Panc1 (cell line): ENCODE data around the gene AGBL3. TPM values are rescaled to one million over a fixed set of nuclear protein-coding genes. Genes with fewer than 3 reads are reported as not detected.

Experiments used
- ATAC-seq: fragments of 200-7000 bp; cut with Tn5 transposase; 2 replicates; pipeline ENCODE4 v1.9.1; 2020; ENCODE audit warnings: mild to moderate bottlenecking, moderate library complexity
- BruUV-seq: library from RNA; stranded (reverse); fragments of 400-500 nt; replicated peaks from 2 replicates; lab custom pipeline; 2021; lab: Mats Ljungman, UMichigan
- CTCF ChIA-PET: fragments of 300-600 bp; sonication (Branson Sonifier 250); formaldehyde crosslinking; loops from one replicate; lab custom pipeline; 2022; ENCODE audit warnings: antibody characterized with exemption; lab: Charles Lee
- POLR2A ChIA-PET: fragments of 300-600 bp; sonication (Branson Sonifier 250); formaldehyde crosslinking; loops from one replicate; lab custom pipeline; 2022; ENCODE audit warnings: antibody characterized with exemption; lab: Charles Lee
- DNase-seq: peaks from one replicate; pipeline ENCODE4 v3.0.0-alpha.2; 2010; ENCODE audit warnings: low read depth, low spot score
- H3K27ac ChIP-seq: 2 replicates; pipeline ENCODE4 v1.5.1; 2011; ENCODE audit warnings: mild to moderate bottlenecking, low read length, inconsistent platforms
- H3K27me3 ChIP-seq: fragments of 200-500 bp; sonication (Bioruptor generic); 2 replicates; pipeline ENCODE4 v1.6.0; 2014; ENCODE audit warnings: low read length, inconsistent platforms; ENCODE audit not compliant: control insufficient read depth, insufficient read depth
- H3K36me3 ChIP-seq: fragments of 200-500 bp; sonication (Bioruptor generic); 2 replicates; pipeline ENCODE4 v1.5.1; 2014; ENCODE audit warnings: inconsistent platforms, mild to moderate bottlenecking, low read length, moderate library complexity; ENCODE audit not compliant: control insufficient read depth, insufficient read depth
- H3K4me1 ChIP-seq: 2 replicates; pipeline ENCODE4 v1.5.1; 2011; ENCODE audit warnings: inconsistent platforms, mild to moderate bottlenecking, low read length, moderate library complexity; ENCODE audit not compliant: control insufficient read depth, insufficient read depth
- H3K4me3 ChIP-seq, 2 experiments: 2 replicates each; pipeline ENCODE4 v1.5.1; 2011 to 2012; ENCODE audit warnings: low read depth in 2 of 2, low read length in 2 of 2, mild to moderate bottlenecking in 2 of 2, inconsistent platforms in 1 of 2, moderate library complexity in 1 of 2
- H3K9me3 ChIP-seq: fragments of 200-500 bp; sonication (Bioruptor generic); 2 replicates; pipeline ENCODE4 v1.5.1; 2014; ENCODE audit warnings: low read depth, mild to moderate bottlenecking, inconsistent platforms, low read length, moderate library complexity; ENCODE audit not compliant: control insufficient read depth, insufficient read depth
- POLR2AphosphoS5 ChIP-seq: IDR thresholded peaks from 2 replicates; pipeline ENCODE4 v1.6.1; 2012; ENCODE audit warnings: mild to moderate bottlenecking, low read depth, low read length, moderate library complexity
- SIN3A ChIP-seq: IDR thresholded peaks from 2 replicates; pipeline ENCODE4 v1.6.1; 2012; ENCODE audit warnings: low read depth, mild to moderate bottlenecking, low read length, moderate library complexity, borderline replicate concordance; ENCODE audit not compliant: insufficient read depth
- TCF7L2 ChIP-seq: IDR thresholded peaks from 2 replicates; pipeline ENCODE4 v1.6.1; 2011; ENCODE audit warnings: mild to moderate bottlenecking, low read depth, low read length, inconsistent platforms
- in situ Hi-C: cut with HindIII; loops from 2 replicates; pipeline ENCODE4 v1.10.0; 2016; ENCODE audit warnings: low sequenced_read_pairs, low pct_unique_long_range_greater_than_20kb
- intact Hi-C: fragments of 100-400 bp; cut with micrococcal nuclease; formaldehyde crosslinking; loops from one replicate; pipeline ENCODE4 v1.10.0; 2022; ENCODE audit not compliant: unreplicated experiment
- total RNA-seq: library from RNA; stranded (reverse); gene quantifications from one replicate; pipeline ENCODE4 v1.2.1, GENCODE V29; 2021; ENCODE audit not compliant: unreplicated experiment
- TF ChIP-seq, protein P1 (sequence below): fragments of 450-650 bp; IDR thresholded peaks from 2 replicates; pipeline ENCODE4 v1.5.1; 2017; ENCODE audit warnings: mild to moderate bottlenecking
- TF ChIP-seq, protein P2 (sequence below), 2 experiments: IDR thresholded peaks; 2 replicates each; pipeline ENCODE4 v1.6.1; 2011 to 2012; ENCODE audit warnings: low read depth in 2 of 2, control low read depth in 1 of 2, low read length in 1 of 2, mild to moderate bottlenecking in 1 of 2, moderate library complexity in 1 of 2; ENCODE audit not compliant: insufficient read depth in 1 of 2

AGBL3 gene
- total RNA-seq, 1 experiment from 2014 or later, result 2.5 TPM

DNA sequence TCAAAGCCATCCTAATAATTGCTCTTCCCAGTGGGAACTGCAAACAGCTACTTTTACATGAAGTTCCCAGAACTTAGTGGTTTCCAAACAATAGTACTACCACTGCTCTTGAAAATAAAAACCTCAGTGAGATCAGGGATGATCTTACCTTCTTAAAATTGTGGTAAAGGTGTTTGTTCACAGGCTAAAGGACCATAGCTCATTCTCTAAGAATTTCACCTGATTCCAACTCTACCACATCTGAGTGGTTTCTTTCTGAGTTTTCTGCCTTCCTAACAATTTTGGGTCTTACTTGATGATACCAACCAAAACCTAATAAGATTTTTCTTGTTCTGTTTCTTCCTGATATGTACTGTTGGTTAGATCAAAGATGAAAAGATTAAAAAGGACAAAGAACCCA is 45.6 kb upstream of the AGBL3 start:
- no peak overlapping the region for H3K4me3 ChIP-seq
- in situ Hi-C loops (no loop called here), intact Hi-C loops (loop anchor here (5.0 kb wide), 1 partner anchor 253 kb away; no protein-coding TSS in a partner anchor)
- H3K27ac ChIP-seq, result no peak overlapping the region
- ATAC-seq (no peak), DNase-seq (no peak)
- H3K27me3 ChIP-seq, result no peaks in the 10 kb centered on the region
- ChIA-PET CTCF (no interaction called here), POLR2A (no interaction called here)
- TF ChIP-seq, protein P1, sequence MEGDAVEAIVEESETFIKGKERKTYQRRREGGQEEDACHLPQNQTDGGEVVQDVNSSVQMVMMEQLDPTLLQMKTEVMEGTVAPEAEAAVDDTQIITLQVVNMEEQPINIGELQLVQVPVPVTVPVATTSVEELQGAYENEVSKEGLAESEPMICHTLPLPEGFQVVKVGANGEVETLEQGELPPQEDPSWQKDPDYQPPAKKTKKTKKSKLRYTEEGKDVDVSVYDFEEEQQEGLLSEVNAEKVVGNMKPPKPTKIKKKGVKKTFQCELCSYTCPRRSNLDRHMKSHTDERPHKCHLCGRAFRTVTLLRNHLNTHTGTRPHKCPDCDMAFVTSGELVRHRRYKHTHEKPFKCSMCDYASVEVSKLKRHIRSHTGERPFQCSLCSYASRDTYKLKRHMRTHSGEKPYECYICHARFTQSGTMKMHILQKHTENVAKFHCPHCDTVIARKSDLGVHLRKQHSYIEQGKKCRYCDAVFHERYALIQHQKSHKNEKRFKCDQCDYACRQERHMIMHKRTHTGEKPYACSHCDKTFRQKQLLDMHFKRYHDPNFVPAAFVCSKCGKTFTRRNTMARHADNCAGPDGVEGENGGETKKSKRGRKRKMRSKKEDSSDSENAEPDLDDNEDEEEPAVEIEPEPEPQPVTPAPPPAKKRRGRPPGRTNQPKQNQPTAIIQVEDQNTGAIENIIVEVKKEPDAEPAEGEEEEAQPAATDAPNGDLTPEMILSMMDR, result no peak
- TF ChIP-seq, protein P2, sequence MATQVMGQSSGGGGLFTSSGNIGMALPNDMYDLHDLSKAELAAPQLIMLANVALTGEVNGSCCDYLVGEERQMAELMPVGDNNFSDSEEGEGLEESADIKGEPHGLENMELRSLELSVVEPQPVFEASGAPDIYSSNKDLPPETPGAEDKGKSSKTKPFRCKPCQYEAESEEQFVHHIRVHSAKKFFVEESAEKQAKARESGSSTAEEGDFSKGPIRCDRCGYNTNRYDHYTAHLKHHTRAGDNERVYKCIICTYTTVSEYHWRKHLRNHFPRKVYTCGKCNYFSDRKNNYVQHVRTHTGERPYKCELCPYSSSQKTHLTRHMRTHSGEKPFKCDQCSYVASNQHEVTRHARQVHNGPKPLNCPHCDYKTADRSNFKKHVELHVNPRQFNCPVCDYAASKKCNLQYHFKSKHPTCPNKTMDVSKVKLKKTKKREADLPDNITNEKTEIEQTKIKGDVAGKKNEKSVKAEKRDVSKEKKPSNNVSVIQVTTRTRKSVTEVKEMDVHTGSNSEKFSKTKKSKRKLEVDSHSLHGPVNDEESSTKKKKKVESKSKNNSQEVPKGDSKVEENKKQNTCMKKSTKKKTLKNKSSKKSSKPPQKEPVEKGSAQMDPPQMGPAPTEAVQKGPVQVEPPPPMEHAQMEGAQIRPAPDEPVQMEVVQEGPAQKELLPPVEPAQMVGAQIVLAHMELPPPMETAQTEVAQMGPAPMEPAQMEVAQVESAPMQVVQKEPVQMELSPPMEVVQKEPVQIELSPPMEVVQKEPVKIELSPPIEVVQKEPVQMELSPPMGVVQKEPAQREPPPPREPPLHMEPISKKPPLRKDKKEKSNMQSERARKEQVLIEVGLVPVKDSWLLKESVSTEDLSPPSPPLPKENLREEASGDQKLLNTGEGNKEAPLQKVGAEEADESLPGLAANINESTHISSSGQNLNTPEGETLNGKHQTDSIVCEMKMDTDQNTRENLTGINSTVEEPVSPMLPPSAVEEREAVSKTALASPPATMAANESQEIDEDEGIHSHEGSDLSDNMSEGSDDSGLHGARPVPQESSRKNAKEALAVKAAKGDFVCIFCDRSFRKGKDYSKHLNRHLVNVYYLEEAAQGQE (IDR thresholded peaks at IDR 0.05; ENCODE audit: insufficient read depth in 1 of 2, low read depth in 2 of 2, low read length in 1 of 2), result no peak
- TF ChIP-seq TCF7L2 (no peak), SIN3A (no peak), POLR2AphosphoS5 (no peak)
- H3K36me3 ChIP-seq, result no peaks in the 10 kb centered on the region
- H3K9me3 ChIP-seq, result no peaks in the 10 kb centered on the region
- no peaks in the 10 kb centered on the region for H3K4me1 ChIP-seq
- BruUV-seq, result no TSS peak

DNA sequence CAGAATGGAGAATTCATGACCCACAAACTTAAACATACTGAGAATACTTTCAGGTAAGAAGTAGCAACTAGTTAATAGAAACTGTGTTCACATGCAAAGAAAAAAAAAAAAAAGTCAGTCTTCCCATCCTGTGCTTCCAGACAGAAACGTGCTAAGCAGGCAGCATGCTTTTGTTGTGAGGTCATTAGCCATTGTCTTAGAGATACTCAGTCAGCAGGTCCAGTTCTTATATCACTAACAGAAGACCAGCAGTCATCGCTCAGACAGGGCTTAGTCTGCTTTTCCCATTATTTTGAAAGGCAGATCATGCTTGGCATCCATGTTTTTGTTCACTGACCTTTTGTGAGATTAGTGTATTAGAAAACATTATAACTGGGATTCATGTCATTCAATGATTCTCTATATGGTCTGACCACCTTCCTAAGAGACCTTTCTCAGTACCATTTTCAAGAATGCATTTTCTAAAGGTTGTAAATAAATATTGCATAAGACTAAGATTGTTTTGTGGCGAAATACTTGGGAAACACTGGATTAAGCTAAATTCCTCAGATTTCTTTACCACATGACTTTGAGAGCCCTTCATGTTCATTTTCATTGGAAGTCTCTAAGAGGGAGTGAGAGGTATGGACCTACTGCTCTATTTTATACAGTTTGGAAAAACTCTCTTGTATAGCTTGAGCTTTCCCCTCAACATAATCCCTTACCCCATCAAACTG is 45.0 kb upstream of the AGBL3 start:
- no peaks in the 10 kb centered on the region for H3K27me3 ChIP-seq
- no peak overlapping the region for H3K4me3 ChIP-seq
- ATAC-seq, result no peak
- H3K36me3 ChIP-seq, result no peaks in the 10 kb centered on the region
- TF ChIP-seq, protein P1, result no peak
- no peak for TF ChIP-seq SIN3A
- no peak for TF ChIP-seq TCF7L2
- TF ChIP-seq, protein P2 (IDR thresholded peaks at IDR 0.05; ENCODE audit: insufficient read depth in 1 of 2, low read depth in 2 of 2, low read length in 1 of 2), result no peak
- TF ChIP-seq POLR2AphosphoS5, result no peak
- intact Hi-C loops (loop anchor here (5.0 kb wide), 1 partner anchor 254 kb away; no protein-coding TSS in a partner anchor), in situ Hi-C loops (no loop called here)
- POLR2A ChIA-PET, result no interaction called here
- H3K9me3 ChIP-seq, result no peaks in the 10 kb centered on the region
- CTCF ChIA-PET, result no interaction called here
- BruUV-seq, result no TSS peak
- no peak for DNase-seq
- no peaks in the 10 kb centered on the region for H3K4me1 ChIP-seq
- no peak overlapping the region for H3K27ac ChIP-seq
